LHCN-M2 (cell line): ENCODE measurements around the gene PDGFC. TPM values are rescaled to one million over a fixed set of nuclear protein-coding genes. Genes with fewer than 3 reads are reported as not detected.
"Not testable (repeated sequence)": the region's sequence is repeated elsewhere in the genome, so short reads cannot be mapped to it uniquely, and the experiment has no call there.

ENCODE experiments used
- DNase-seq: peaks from one replicate; pipeline ENCODE4 v3.0.0-alpha.2; 2012; ENCODE audit warnings: low read depth
- total RNA-seq: library from RNA; depleted of rRNA; stranded (reverse); fragments of >200 nt; gene quantifications from 2 replicates; pipeline ENCODE4 v1.2.3, GENCODE V29; 2014

PDGFC gene
- total RNA-seq, 1 experiment from 2014 or later, result 89.3 TPM

- DNase-seq, result no peak
Measured at GRCh38 chr4:156950948-156951347, 20.7 kb downstream of the PDGFC start.

GRCh38 chr4:156950090-156950489, 21.5 kb downstream of the PDGFC start:
- DNase-seq, result no peak

- DNase-seq, result peak; percentile 71
Measured at GRCh38 chr4:156949373-156949814, 22.2 kb downstream of the PDGFC start.

- no peak for DNase-seq
Measured at GRCh38 chr4:156948738-156949137, 22.9 kb downstream of the PDGFC start.

GRCh38 chr4:156948133-156948532, 23.5 kb downstream of the PDGFC start:
- DNase-seq, result no peak

- DNase-seq, result peak; percentile 99
Measured at GRCh38 chr4:156946516-156947424, 24.8 kb downstream of the PDGFC start.

GRCh38 chr4:156945532-156945931, 26.1 kb downstream of the PDGFC start:
- DNase-seq, result peak; percentile 67

GRCh38 chr4:156942991-156943390, 28.6 kb downstream of the PDGFC start:
- DNase-seq, result no peak

- peak; percentile 88 for DNase-seq
Measured at GRCh38 chr4:156941940-156942548, 29.6 kb downstream of the PDGFC start.

GRCh38 chr4:156939801-156940200, 31.8 kb downstream of the PDGFC start:
- DNase-seq, result no peak

GRCh38 chr4:156939139-156939538, 32.5 kb downstream of the PDGFC start:
- DNase-seq, result no peak

GRCh38 chr4:156934259-156934635, 37.4 kb downstream of the PDGFC start:
- no peak for DNase-seq

GRCh38 chr4:156933633-156934258, 37.9 kb downstream of the PDGFC start:
- DNase-seq, result peak; percentile 74

GRCh38 chr4:156932360-156932759, 39.2 kb downstream of the PDGFC start:
- not testable (repeated sequence) for DNase-seq

- DNase-seq, result peak; percentile 91
Measured at GRCh38 chr4:156931267-156931666, 40.3 kb downstream of the PDGFC start.

GRCh38 chr4:156929386-156930105, 42.1 kb downstream of the PDGFC start:
- no peak for DNase-seq

GRCh38 chr4:156924774-156925315, 46.8 kb downstream of the PDGFC start:
- no peak for DNase-seq

- no peak for DNase-seq
Measured at GRCh38 chr4:156923525-156923924, 48.1 kb downstream of the PDGFC start.

GRCh38 chr4:156915221-156915620, 56.4 kb downstream of the PDGFC start:
- DNase-seq, result no peak

GRCh38 chr4:156913234-156913633, 58.4 kb downstream of the PDGFC start:
- DNase-seq, result no peak

GRCh38 chr4:156909010-156909409, 62.6 kb downstream of the PDGFC start:
- no peak for DNase-seq
